HUES48 (cell line): ENCODE data around the gene MGAT5.

Experiments
- H3K27ac ChIP-seq: one replicate; pipeline ENCODE4 v1.7.0; 2013; ENCODE audit warnings: low read depth, low read length, inconsistent platforms
- H3K27me3 ChIP-seq: 2 replicates; pipeline ENCODE4 v1.6.1; 2013; ENCODE audit warnings: mild to moderate bottlenecking, low read length; ENCODE audit not compliant: control insufficient read depth, insufficient read depth
- H3K36me3 ChIP-seq: 2 replicates; pipeline ENCODE4 v1.6.1; 2013; ENCODE audit warnings: low read length; ENCODE audit not compliant: control insufficient read depth, insufficient read depth
- H3K4me1 ChIP-seq: 2 replicates; pipeline ENCODE4 v1.6.1; 2013; ENCODE audit warnings: mild to moderate bottlenecking, low read length; ENCODE audit not compliant: control insufficient read depth, insufficient read depth
- H3K4me3 ChIP-seq: 2 replicates; pipeline ENCODE4 v1.5.1; 2013; ENCODE audit warnings: mild to moderate bottlenecking, low read depth, low read length
- H3K9ac ChIP-seq: 2 replicates; pipeline ENCODE4 v1.6.1; 2013; ENCODE audit warnings: mild to moderate bottlenecking, low read depth, low read length, moderate library complexity
- H3K9me3 ChIP-seq: 2 replicates; pipeline ENCODE4 v1.6.1; 2013; ENCODE audit warnings: low read length; ENCODE audit not compliant: control insufficient read depth, insufficient read depth

Gene MGAT5

GRCh38 chr2:134336921-134337320 is 83.0 kb downstream of the MGAT5 start:
- no peaks in the 10 kb centered on the region for H3K4me1 ChIP-seq
- H3K36me3 ChIP-seq = no peaks in the 10 kb centered on the region
- H3K27me3 ChIP-seq = no peaks in the 10 kb centered on the region
- no peak overlapping the region for H3K4me3 ChIP-seq
- no peak overlapping the region for H3K9ac ChIP-seq
- H3K27ac ChIP-seq = no peak overlapping the region
- H3K9me3 ChIP-seq = no peaks in the 10 kb centered on the region

DNA sequence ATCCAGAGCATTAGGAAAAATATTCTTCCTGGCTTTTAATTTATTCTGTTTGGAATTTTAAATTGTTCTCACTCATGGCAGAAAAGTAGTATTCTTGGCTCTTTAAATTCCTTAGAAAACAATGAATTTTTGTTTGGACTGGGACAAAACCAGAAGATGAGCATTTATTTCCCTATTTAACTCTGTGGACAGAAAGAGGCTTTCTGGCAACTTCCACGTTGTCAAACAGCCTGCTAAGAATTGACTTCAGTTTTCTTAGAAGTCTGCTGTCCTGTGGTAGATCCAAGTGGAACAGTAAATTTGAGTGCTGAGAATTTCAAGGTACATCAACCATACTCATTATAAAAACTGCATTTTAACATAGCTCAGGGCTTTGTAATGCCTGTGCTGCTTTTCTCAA is 83.8 kb downstream of the MGAT5 start:
- no peak overlapping the region for H3K27ac ChIP-seq
- H3K4me1 ChIP-seq = no peaks in the 10 kb centered on the region
- H3K36me3 ChIP-seq = no peaks in the 10 kb centered on the region
- no peaks in the 10 kb centered on the region for H3K27me3 ChIP-seq
- H3K9me3 ChIP-seq = no peaks in the 10 kb centered on the region
- no peak overlapping the region for H3K4me3 ChIP-seq
- no peak overlapping the region for H3K9ac ChIP-seq

DNA sequence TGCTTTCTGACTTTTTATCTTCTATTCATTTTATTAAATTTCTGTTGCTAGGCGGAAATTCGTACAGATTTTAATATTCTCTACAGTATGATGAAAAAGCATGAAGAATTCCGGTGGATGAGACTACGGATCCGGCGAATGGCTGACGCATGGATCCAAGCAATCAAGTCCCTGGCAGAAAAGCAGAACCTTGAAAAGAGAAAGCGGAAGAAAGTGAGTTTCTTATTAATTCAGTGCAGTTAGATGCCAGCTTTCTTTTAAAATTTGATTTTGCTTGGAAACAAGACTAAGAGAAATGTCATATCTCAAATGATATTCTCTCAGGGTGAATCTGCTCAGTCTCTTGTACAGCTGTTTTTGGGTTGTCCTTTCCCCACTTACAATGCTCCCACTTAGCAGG is 84.3 kb downstream of the MGAT5 start:
- Histone ChIP-seq H3K36me3 (no peaks in the 10 kb centered on the region), H3K27ac (no peak overlapping the region), H3K4me3 (no peak overlapping the region), H3K9me3 (no peaks in the 10 kb centered on the region), H3K9ac (no peak overlapping the region), H3K4me1 (no peaks in the 10 kb centered on the region), H3K27me3 (no peaks in the 10 kb centered on the region)

- Histone ChIP-seq H3K4me1 (no peaks in the 10 kb centered on the region), H3K9ac (no peak overlapping the region), H3K27ac (no peak overlapping the region), H3K9me3 (no peaks in the 10 kb centered on the region), H3K36me3 (peaks cover 4% of the 10 kb centered on the region), H3K27me3 (no peaks in the 10 kb centered on the region), H3K4me3 (no peak overlapping the region)
Observed at GRCh38 chr2:134341476-134341875, 87.6 kb downstream of the MGAT5 start.

- Histone ChIP-seq H3K27ac (no peak overlapping the region), H3K36me3 (peaks cover 9% of the 10 kb centered on the region), H3K4me1 (no peaks in the 10 kb centered on the region), H3K9me3 (no peaks in the 10 kb centered on the region), H3K4me3 (no peak overlapping the region), H3K27me3 (no peaks in the 10 kb centered on the region), H3K9ac (no peak overlapping the region)
Observed at GRCh38 chr2:134344954-134345697, 91.3 kb downstream of the MGAT5 start.

DNA sequence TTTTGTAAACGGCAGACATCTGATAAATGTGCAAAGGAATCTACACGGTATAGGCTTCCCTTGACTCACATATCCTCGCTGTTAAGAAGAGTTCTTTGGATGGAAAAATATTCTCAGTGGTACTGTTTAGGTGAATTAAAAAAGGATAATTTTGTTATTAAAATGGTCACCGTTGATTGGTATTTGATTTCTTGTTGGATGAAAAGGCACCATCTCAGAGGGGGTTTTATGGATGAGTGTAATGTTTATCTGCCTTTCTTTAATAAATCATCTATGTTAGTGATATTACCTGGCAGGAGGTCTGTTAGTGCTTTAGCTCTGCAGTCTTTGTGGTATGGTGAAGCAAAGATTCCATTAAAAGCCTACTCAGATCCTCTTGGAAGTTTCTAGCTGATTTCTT is 92.3 kb downstream of the MGAT5 start:
- Histone ChIP-seq H3K9me3 (no peaks in the 10 kb centered on the region), H3K36me3 (peaks cover 10% of the 10 kb centered on the region), H3K9ac (no peak overlapping the region), H3K27me3 (no peaks in the 10 kb centered on the region), H3K4me1 (no peaks in the 10 kb centered on the region), H3K27ac (no peak overlapping the region), H3K4me3 (no peak overlapping the region)

DNA sequence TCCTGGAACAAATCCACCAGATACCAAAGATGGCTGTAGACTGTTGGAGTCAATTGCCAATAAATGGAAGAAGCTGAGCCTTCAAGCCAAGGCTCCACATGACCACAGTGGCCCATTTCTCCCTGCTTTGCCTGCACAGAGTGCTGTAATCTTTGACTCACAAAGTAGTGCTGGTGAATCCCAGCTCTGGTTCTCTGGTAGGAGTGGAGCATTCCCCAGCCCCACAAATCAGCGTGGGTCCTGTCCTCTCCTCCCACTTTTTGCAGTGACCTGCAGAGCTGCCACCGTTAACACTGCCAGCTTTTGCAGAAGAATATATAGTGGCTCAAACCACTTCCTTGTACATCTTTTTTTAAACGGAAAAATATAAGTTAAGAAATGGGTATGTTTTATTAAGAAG is 93.9 kb downstream of the MGAT5 start:
- Histone ChIP-seq H3K4me3 (no peak overlapping the region), H3K27me3 (no peaks in the 10 kb centered on the region), H3K9me3 (no peaks in the 10 kb centered on the region), H3K36me3 (peaks cover 10% of the 10 kb centered on the region), H3K9ac (no peak overlapping the region), H3K27ac (no peak overlapping the region), H3K4me1 (no peaks in the 10 kb centered on the region)

DNA sequence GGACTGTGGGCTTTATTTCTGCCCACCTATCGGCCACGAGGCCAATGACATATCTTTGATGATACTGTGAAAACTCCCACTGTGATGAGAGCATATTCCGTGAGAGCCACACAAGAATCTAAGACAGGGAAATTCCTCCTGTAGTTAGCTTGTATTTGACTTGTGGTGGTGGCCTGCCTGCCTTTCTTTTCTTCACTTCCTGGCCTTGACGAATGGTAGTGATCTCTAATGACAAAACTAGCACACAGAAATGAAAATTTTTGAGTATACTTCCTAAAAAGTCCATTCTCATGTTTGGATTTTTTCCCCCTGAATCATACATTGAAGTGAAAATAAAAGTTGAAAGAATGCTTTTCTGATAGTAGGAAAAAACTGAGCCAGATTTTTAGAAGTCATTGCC is 94.4 kb downstream of the MGAT5 start:
- H3K27me3 ChIP-seq = no peaks in the 10 kb centered on the region
- H3K27ac ChIP-seq = no peak overlapping the region
- H3K9me3 ChIP-seq = no peaks in the 10 kb centered on the region
- H3K36me3 ChIP-seq = peaks cover 10% of the 10 kb centered on the region
- no peak overlapping the region for H3K9ac ChIP-seq
- H3K4me1 ChIP-seq = no peaks in the 10 kb centered on the region
- no peak overlapping the region for H3K4me3 ChIP-seq

GRCh38 chr2:134348760-134349159 is 94.9 kb downstream of the MGAT5 start:
- no peaks in the 10 kb centered on the region for H3K27me3 ChIP-seq
- no peak overlapping the region for H3K4me3 ChIP-seq
- H3K4me1 ChIP-seq = no peaks in the 10 kb centered on the region
- peaks cover 10% of the 10 kb centered on the region for H3K36me3 ChIP-seq
- no peak overlapping the region for H3K9ac ChIP-seq
- H3K9me3 ChIP-seq = no peaks in the 10 kb centered on the region
- H3K27ac ChIP-seq = no peak overlapping the region

- Histone ChIP-seq H3K9me3 (no peaks in the 10 kb centered on the region), H3K27me3 (no peaks in the 10 kb centered on the region), H3K9ac (no peak overlapping the region), H3K27ac (no peak overlapping the region), H3K36me3 (peaks cover 5% of the 10 kb centered on the region), H3K4me3 (no peak overlapping the region), H3K4me1 (no peaks in the 10 kb centered on the region)
Observed at GRCh38 chr2:134351016-134351415, 97.1 kb downstream of the MGAT5 start.

DNA sequence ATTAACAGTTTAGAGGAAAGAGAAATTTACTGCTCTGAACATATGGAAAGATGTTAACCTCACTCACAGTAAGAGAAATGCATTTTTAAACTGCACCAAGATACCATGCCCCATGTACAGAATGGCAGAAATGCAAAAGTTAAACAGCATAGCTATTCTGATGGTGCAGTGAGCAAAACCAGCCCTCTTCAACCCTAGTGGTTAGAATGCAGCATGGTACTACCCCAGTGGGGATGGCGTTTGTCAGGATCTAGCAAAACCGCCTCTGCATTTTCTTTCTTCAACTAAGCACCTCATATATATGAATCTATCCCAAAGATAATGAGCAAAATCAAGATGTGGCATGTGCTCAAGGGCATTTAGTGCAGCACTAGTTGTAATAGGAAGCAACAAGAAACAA is 98.0 kb downstream of the MGAT5 start:
- H3K4me3 ChIP-seq = no peak overlapping the region

More for the DNA sequence above, 98.0 kb downstream of the MGAT5 start:
- Histone ChIP-seq H3K4me1 (no peaks in the 10 kb centered on the region), H3K27ac (no peak overlapping the region), H3K27me3 (no peaks in the 10 kb centered on the region), H3K9ac (no peak overlapping the region), H3K36me3 (peaks cover 5% of the 10 kb centered on the region), H3K9me3 (no peaks in the 10 kb centered on the region)
